Nephron progenitor cell (in vitro differentiated cells): ENCODE measurements around the gene FBXL13.

Source experiments
- DNase-seq: peaks from one replicate; pipeline ENCODE4 v3.0.0; 2021
- H3K27ac Mint-ChIP-seq: 2 replicates; pipeline ENCODE4 v1.8.0; 2021; ENCODE audit warnings: mild to moderate bottlenecking, moderate library complexity, mixed read lengths
- H3K27me3 Mint-ChIP-seq: 2 replicates; pipeline ENCODE4 v1.8.0; 2021; ENCODE audit warnings: mild to moderate bottlenecking, low read depth, mixed read lengths; ENCODE audit not compliant: poor library complexity
- H3K36me3 Mint-ChIP-seq: 2 replicates; pipeline ENCODE4 v1.8.0; 2021; ENCODE audit warnings: low read depth, mixed read lengths
- H3K4me1 Mint-ChIP-seq: 2 replicates; pipeline ENCODE4 v1.8.0; 2021; ENCODE audit warnings: mixed read lengths
- H3K4me3 Mint-ChIP-seq: 2 replicates; pipeline ENCODE4 v1.8.0; 2021; ENCODE audit warnings: mild to moderate bottlenecking, moderate library complexity, mixed read lengths
- H3K9me3 Mint-ChIP-seq: 2 replicates; pipeline ENCODE4 v1.8.0; 2021; ENCODE audit warnings: mild to moderate bottlenecking, moderate library complexity, mixed read lengths
- CTCF ChIP-seq: fragments of 200-600 bp; sonication (generic); IDR thresholded peaks from 2 replicates; pipeline ENCODE4 v1.5.0; 2021; ENCODE audit warnings: antibody characterized with exemption

Gene FBXL13

GRCh38 chr7:102895602-102896001, 179.0 kb downstream of the FBXL13 start:
- Mint-ChIP-seq H3K9me3 (no peaks in the 10 kb centered on the region), H3K4me1 (peaks cover 8% of the 10 kb centered on the region), H3K36me3 (no peaks in the 10 kb centered on the region), H3K27ac (no peak overlapping the region), H3K4me3 (no peak overlapping the region), H3K27me3 (peaks cover 9% of the 10 kb centered on the region)
- TF ChIP-seq CTCF = no peak
- DNase-seq = no peak

GRCh38 chr7:102892631-102893278, 181.8 kb downstream of the FBXL13 start:
- Mint-ChIP-seq H3K27ac (no peak overlapping the region), H3K27me3 (peaks cover 9% of the 10 kb centered on the region), H3K36me3 (no peaks in the 10 kb centered on the region), H3K4me1 (peaks cover 8% of the 10 kb centered on the region), H3K9me3 (no peaks in the 10 kb centered on the region), H3K4me3 (no peak overlapping the region)
- no peak for TF ChIP-seq CTCF
- no peak for DNase-seq

- TF ChIP-seq CTCF = no peak
- peaks cover 9% of the 10 kb centered on the region for H3K27me3 Mint-ChIP-seq
- H3K9me3 Mint-ChIP-seq = no peaks in the 10 kb centered on the region
- no peak for DNase-seq
- H3K36me3 Mint-ChIP-seq = no peaks in the 10 kb centered on the region
- no peaks in the 10 kb centered on the region for H3K4me1 Mint-ChIP-seq
- no peak overlapping the region for H3K4me3 Mint-ChIP-seq
- no peak overlapping the region for H3K27ac Mint-ChIP-seq
Observed at GRCh38 chr7:102891693-102892261, 182.8 kb downstream of the FBXL13 start.

GRCh38 chr7:102890971-102891692, 183.5 kb downstream of the FBXL13 start:
- no peak overlapping the region for H3K27ac Mint-ChIP-seq

GRCh38 chr7:102890292-102890970, 184.2 kb downstream of the FBXL13 start:
- Mint-ChIP-seq H3K36me3 (peaks cover 5% of the 10 kb centered on the region), H3K27ac (no peak overlapping the region), H3K9me3 (peaks cover 5% of the 10 kb centered on the region), H3K27me3 (peaks cover 9% of the 10 kb centered on the region), H3K4me1 (no peaks in the 10 kb centered on the region), H3K4me3 (no peak overlapping the region)
- no peak for TF ChIP-seq CTCF
- no peak for DNase-seq

More at GRCh38 chr7:102890971-102891692, 183.5 kb downstream of the FBXL13 start:
- Mint-ChIP-seq H3K4me1 (no peaks in the 10 kb centered on the region), H3K9me3 (no peaks in the 10 kb centered on the region), H3K27me3 (peaks cover 9% of the 10 kb centered on the region), H3K4me3 (no peak overlapping the region), H3K36me3 (no peaks in the 10 kb centered on the region)
- TF ChIP-seq CTCF = no peak
- DNase-seq = no peak
